ENCODE measurements around the gene CHCHD6.
A peak's percentile ranks its signal among the peaks of the same experiment; 100 is the strongest.

Gene CHCHD6

DNA sequence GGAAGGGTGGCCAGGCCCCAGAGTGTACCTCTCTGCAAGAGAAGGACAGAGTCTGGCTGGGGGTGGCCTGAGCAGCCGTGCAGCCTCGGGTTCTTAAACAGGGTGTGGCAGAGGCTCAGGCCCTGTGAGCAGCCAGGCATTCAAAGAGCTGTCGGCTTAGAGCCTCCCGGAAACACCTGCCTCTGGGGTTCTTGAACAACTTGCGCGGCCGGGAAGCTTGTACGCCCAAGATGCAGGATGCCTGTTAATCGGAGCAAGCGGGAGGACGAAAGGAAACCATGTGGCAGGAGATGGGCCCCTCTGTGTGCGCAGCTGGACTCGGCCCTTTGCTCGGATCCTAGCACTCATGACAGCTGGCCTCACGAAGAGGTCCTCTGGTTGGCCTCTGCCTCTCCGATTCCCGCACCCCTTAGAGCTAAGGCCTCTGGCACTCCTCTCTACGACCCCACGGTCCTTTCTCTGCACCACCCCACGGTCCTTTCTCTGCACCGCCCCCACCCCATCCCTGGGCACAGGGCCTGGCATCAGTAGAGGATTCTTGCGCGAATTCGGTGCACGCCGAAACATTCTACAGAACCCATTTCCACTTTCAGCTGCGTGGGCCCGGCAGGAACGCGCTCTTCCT lies 25.2 kb upstream of the CHCHD6 start:
- TF ChIP-seq, protein P1, sequence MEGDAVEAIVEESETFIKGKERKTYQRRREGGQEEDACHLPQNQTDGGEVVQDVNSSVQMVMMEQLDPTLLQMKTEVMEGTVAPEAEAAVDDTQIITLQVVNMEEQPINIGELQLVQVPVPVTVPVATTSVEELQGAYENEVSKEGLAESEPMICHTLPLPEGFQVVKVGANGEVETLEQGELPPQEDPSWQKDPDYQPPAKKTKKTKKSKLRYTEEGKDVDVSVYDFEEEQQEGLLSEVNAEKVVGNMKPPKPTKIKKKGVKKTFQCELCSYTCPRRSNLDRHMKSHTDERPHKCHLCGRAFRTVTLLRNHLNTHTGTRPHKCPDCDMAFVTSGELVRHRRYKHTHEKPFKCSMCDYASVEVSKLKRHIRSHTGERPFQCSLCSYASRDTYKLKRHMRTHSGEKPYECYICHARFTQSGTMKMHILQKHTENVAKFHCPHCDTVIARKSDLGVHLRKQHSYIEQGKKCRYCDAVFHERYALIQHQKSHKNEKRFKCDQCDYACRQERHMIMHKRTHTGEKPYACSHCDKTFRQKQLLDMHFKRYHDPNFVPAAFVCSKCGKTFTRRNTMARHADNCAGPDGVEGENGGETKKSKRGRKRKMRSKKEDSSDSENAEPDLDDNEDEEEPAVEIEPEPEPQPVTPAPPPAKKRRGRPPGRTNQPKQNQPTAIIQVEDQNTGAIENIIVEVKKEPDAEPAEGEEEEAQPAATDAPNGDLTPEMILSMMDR (IDR thresholded peaks at IDR 0.05; ENCODE audit: insufficient read depth, low read length, poor library complexity, severe bottlenecking), result no peak
- TF ChIP-seq EZH2phosphoT487 (conservative IDR thresholded peaks at IDR 0.05; ENCODE audit: low read length), result no peak
- no peaks in the 10 kb centered on the region for H4K20me1 ChIP-seq (ENCODE audit: low read depth, low read length)
- no peaks in the 10 kb centered on the region for H3F3A ChIP-seq (ENCODE audit: insufficient read depth)
- H3K4me3 ChIP-seq (ENCODE audit: insufficient read depth, low read length, poor library complexity, severe bottlenecking), result no peak overlapping the region
- no peak overlapping the region; the same call in 1 of the 2 replicates for H3K27ac ChIP-seq (ENCODE audit: low read depth, low read length)
- peak overlapping the region; percentile 59 for H3K4me2 ChIP-seq (ENCODE audit: low read depth, low read length, poor library complexity, severe bottlenecking)
- peak overlapping the region; percentile 49 for H2AFZ ChIP-seq (ENCODE audit: low read depth, low read length, severe bottlenecking)
- H3K27me3 ChIP-seq (ENCODE audit: low read length), result no peaks in the 10 kb centered on the region
- H3K9me3 ChIP-seq (ENCODE audit: insufficient read depth, low read length), result no peaks in the 10 kb centered on the region
- peaks cover 3% of the 10 kb centered on the region; the same call in 1 of the 2 replicates for H3K36me3 ChIP-seq (ENCODE audit: low read length)
- no peaks in the 10 kb centered on the region for H3K9me2 ChIP-seq (replicated peaks; ENCODE audit: insufficient read depth, low read length)
- H3K9ac ChIP-seq (ENCODE audit: low read length), result peak overlapping the region; percentile 32; the same call in 1 of the 2 replicates
- no peaks in the 10 kb centered on the region for H3K79me2 ChIP-seq (ENCODE audit: insufficient read depth, low read length)

DNA sequence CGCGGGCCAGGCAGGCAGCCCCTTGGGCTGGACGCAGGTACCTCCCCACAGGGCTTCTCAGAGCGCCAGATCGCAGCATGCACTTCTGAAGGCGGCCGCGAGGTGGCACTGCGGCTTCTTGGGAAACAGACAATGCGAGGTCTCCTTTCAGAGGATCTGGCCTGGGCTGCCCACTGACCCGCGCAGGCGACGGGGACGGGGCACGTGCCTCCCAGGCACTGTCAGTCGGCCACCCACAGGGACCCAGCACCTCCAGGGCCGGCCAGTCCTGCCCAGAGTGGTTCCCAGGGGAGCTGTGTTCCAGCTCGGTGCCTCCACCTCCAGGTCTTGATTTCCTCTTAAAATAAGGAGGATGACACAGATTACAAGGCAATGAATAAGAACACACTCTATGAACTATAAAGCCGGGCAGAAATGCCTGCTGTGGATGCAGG lies 24.7 kb upstream of the CHCHD6 start:
- Histone ChIP-seq H3K79me2 (ENCODE audit: insufficient read depth, low read length) (no peaks in the 10 kb centered on the region), H3K9me2 (replicated peaks; ENCODE audit: insufficient read depth, low read length) (no peaks in the 10 kb centered on the region), H4K20me1 (ENCODE audit: low read depth, low read length) (no peaks in the 10 kb centered on the region), H3K9me3 (ENCODE audit: insufficient read depth, low read length) (no peaks in the 10 kb centered on the region), H3K4me3 (ENCODE audit: insufficient read depth, low read length, poor library complexity, severe bottlenecking) (no peak overlapping the region), H2AFZ (ENCODE audit: low read depth, low read length, severe bottlenecking) (peak overlapping the region; percentile 49), H3K4me2 (ENCODE audit: low read depth, low read length, poor library complexity, severe bottlenecking) (peak overlapping the region; percentile 59), H3F3A (ENCODE audit: insufficient read depth) (no peaks in the 10 kb centered on the region), H3K9ac (ENCODE audit: low read length) (peak overlapping the region; percentile 32; the same call in 1 of the 2 replicates), H3K27ac (ENCODE audit: low read depth, low read length) (no peak overlapping the region; the same call in 1 of the 2 replicates), H3K36me3 (ENCODE audit: low read length) (no peaks in the 10 kb centered on the region), H3K27me3 (ENCODE audit: low read length) (no peaks in the 10 kb centered on the region)
- TF ChIP-seq, protein P1 (IDR thresholded peaks at IDR 0.05; ENCODE audit: insufficient read depth, low read length, poor library complexity, severe bottlenecking), result peak; percentile 81
- TF ChIP-seq EZH2phosphoT487 (conservative IDR thresholded peaks at IDR 0.05; ENCODE audit: low read length), result no peak

DNA sequence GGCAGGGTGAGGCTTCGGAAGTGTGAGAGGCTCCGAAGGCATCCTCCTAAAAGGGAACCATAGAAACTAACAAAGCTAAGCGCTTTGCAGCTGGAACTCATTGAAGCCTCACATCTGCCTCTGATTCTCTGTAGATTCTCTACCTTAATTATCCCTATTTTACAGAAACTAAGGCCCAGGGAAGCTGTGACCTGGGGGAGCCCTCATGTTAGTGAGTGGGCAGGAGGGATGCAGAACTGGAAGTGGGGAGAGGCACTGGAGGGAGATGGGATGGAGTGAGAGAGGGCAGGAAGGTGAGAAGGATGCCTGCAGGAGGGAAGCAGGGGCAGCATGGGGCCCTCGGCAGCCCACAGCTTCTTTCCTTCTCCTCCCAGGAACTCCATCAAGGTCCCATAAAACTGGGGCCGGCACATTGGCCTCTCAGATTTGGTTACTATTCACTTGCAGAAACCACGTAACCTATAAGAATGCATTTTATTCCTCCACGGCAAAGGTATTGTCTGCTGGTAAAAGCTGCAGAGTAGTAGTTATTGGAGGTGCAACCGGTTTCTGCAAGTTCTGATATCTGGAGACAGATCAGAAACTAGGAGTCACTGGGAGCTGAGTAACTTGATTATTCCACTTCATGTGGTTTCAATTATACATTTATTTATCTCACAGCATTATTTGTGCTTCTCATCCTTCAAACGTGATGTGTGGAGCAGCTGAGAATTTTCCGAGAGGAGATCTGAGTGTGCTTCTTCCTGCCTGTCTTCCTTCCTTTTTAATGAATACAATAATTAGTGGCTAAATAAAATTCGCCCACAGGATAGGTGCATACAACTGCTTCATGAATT lies 24.0 kb upstream of the CHCHD6 start:
- Histone ChIP-seq H3K4me2 (ENCODE audit: low read depth, low read length, poor library complexity, severe bottlenecking) (no peak overlapping the region), H2AFZ (ENCODE audit: low read depth, low read length, severe bottlenecking) (no peak overlapping the region), H3K9ac (ENCODE audit: low read length) (no peak overlapping the region), H3K27ac (ENCODE audit: low read depth, low read length) (no peak overlapping the region), H4K20me1 (ENCODE audit: low read depth, low read length) (no peaks in the 10 kb centered on the region), H3K4me3 (ENCODE audit: insufficient read depth, low read length, poor library complexity, severe bottlenecking) (no peak overlapping the region), H3K79me2 (ENCODE audit: insufficient read depth, low read length) (no peaks in the 10 kb centered on the region), H3F3A (ENCODE audit: insufficient read depth) (no peaks in the 10 kb centered on the region), H3K36me3 (ENCODE audit: low read length) (no peaks in the 10 kb centered on the region), H3K9me2 (replicated peaks; ENCODE audit: insufficient read depth, low read length) (no peaks in the 10 kb centered on the region), H3K27me3 (ENCODE audit: low read length) (no peaks in the 10 kb centered on the region), H3K9me3 (ENCODE audit: insufficient read depth, low read length) (no peaks in the 10 kb centered on the region)
- no peak for TF ChIP-seq EZH2phosphoT487 (conservative IDR thresholded peaks at IDR 0.05; ENCODE audit: low read length)
- TF ChIP-seq, protein P1 (IDR thresholded peaks at IDR 0.05; ENCODE audit: insufficient read depth, low read length, poor library complexity, severe bottlenecking), result no peak
